Measurements from ENCODE around the gene COG4.
"Not testable (repeated sequence)": the region's sequence is repeated elsewhere in the genome, so short reads cannot be mapped to it uniquely, and the experiment has no call there.

COG4 gene

DNA sequence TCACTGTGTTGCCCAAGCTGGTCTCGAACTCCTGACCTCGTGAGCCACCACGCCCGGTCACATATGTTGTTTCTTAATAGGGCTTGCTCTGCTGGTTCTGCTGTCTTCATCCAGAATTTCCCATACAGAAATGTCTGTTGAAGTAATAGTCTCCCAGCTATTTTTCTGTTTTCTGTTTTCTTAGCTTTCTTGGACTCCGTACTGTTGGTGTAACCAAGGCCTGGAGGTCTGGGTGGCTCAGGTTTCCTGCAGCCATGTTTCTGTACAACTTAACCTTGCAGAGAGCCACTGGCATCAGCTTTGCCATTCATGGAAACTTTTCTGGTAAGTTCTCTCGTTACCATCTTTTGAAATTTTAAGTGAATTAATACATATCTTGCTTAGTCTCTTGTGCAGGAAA lies 3.0 kb upstream of the COG4 start:
- FAIRE-seq = no peak

GRCh38 chr16:70524399-70524825 lies 1.1 kb upstream of the COG4 start:
- not testable (repeated sequence) for FAIRE-seq

GRCh38 chr16:70523743-70524398 lies 517 bp upstream of the COG4 start, which contains the start of gene SF3B3:
SF3B3 (plus strand) TSS chr16:70523816; CDS start chr16:70526657, 2,841 bp downstream.
- no peak for FAIRE-seq

GRCh38 chr16:70522216-70523075 lies 908 bp downstream of the COG4 start:
- no peak for FAIRE-seq

DNA sequence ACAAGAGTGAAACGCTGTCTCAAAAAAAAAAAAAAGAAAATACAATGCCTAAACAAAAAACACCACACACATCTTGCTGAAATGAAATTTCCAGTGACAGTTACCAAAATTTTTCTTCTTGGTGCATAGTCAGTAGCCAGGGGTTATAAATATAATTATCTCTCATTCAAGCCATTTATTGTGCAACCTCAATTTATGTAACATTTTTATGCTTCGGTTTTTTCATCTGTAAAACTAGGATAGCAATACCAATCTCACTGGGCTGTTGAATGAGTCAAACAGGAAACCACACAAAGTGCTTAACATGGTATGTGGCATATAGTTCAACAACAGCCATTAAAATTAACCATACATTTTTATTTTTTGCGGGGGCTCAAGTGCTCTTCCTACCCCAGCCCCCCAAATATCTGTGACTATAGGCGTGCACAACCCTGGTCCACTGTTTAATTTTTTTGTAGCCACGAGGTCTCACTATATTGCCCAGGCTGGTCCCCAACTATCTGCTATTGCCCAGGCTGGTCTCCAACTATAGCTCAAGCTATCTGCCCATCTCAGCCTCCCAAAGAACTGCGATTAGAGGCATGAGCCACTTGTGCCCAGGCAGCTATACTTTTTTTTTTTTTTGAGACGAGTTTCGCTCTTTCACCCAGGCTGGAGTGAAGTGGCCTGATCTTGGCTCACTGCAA lies 2.6 kb downstream of the COG4 start:
- no peak for FAIRE-seq

DNA sequence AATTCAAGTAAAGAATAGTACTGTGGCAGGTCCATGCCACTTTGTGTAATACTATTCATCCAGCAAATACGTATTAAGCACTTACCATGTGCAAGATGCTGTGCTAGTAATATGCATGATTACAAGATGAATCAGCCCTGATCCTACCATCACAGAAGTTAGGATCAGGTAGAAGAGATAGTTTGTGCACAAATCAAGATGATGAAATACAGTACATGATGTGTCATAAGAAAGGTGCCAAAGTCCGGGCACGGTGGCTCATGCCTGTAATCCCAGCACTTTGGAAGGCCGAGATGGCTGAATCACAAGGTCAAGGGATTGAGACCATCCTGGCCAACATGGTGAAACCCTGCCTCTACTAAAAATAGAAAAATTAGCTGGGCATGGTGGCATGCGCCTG lies 10.9 kb downstream of the COG4 start:
- FAIRE-seq = no peak

DNA sequence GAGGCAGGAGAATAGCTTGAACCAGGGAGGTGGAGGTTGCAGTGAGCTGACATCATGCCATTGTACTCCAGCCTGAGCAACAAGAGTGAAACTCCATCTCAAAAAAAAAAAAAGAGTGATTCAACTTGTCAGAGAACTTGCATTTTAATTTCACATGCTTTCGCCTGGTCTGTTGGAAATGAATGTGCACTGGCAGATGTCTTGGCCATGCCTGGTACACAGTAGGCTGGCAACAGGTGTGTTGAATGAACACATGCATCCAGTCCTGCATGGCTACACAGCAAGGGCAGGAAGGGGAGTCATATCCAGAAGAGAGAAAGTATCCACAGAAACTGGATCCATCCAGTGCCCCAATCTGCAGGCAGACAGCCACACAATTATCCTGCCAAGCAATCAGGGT lies 11.5 kb downstream of the COG4 start:
- FAIRE-seq = no peak

DNA sequence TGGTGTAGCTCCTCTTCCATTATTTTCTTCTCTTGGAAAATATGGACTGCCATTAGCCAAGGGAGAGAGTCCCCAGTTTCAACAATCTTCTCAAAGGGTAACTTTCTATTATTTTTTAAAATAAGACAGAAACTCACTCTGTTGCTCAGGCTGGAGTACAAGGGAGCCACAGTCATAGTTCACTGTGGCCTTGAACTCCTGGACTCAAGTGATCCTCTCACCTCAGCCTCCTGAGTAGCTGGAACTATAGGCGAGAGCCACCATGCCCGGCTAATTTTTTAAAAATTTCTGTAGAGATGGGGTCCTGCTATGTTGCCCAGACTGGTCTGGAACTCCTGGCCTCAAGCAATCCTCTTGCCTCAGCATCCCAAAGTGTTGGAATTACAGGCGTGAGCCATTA lies 13.1 kb downstream of the COG4 start:
- no peak for FAIRE-seq

- no peak for FAIRE-seq
Observed at GRCh38 chr16:70508752-70509151, 14.6 kb downstream of the COG4 start.

DNA sequence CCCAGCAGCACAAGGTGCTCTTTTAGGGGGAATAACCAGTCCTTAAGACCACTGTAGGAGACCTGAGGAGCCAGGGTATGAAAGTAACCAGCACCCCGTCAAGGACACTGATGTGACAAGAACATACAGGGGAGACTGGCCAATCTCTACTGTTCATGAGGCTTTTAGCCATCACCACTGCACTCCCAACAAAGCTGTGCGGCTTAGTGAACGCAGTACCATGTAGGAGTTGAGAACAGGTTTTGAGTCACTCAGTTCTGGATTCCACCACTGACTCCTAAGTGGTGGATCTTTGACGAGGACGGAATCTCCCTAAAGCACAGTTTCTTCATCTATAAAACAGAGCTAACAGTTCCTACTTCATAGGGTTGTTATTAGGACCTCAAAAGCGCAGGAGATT lies 26.8 kb downstream of the COG4 start:
- FAIRE-seq = no peak

DNA sequence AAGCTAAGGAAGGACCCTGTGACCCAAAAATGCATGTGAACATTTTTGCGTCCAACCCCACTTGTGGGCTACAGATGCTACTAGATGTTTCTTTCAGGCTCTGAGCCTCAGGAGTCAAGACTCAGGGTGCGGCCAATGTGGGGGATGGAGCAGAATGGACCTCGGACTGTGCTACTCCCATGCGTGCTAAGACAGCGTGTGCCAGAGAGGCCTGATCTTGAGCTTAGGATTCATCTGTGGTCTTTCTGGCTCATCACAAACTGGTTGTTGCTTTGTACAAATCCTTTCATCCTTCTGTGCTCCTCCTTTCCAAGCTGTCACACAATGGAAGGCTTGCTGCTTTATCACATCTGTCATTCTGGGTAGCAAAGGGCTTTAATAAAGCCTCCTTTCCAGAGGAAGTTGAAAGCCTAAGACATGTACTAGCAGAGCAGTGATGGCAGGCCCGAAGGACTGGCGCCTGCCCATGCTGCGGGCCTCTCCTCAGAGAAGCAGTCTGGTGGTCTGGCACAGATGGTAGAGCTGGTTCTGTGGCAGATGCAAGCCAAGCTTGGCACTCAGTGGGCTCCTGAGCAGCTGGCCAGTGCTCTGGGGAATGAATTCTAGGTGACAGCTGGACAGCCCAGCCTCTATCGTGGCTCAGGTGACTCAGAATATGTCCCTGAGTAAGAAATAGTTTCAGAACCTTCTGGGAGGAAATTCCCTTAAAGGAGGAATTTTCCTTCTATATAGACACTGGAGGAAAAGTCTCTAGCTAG lies 27.8 kb downstream of the COG4 start:
- FAIRE-seq = no peak

- FAIRE-seq = no peak
Observed at GRCh38 chr16:70494777-70495176, 28.6 kb downstream of the COG4 start.

- no peak for FAIRE-seq
Observed at GRCh38 chr16:70494202-70494770, 29.1 kb downstream of the COG4 start.

GRCh38 chr16:70493802-70494201 lies 29.6 kb downstream of the COG4 start:
- FAIRE-seq = no peak

- FAIRE-seq = no peak
Observed at GRCh38 chr16:70490261-70490660, 33.1 kb downstream of the COG4 start.

DNA sequence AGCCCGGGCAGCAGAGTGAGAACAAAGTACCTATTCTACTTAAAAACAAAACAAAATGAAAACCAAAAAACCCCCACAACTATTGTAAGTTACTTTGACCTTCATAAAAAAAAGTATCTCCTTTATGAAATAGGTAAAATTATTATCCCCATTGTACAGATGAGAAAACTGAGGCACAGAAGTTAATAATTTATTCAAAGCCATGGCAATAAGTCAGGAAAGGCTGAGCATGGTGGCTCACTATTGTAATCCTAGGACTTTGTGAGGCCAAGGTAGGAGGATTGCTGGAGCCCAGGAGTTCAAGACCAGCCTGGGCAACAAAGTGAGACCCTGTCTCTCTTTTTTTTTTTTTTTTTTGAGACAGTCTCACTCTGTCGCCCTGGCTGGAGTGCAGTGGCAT lies 38.5 kb downstream of the COG4 start:
- no peak for FAIRE-seq

GRCh38 chr16:70483426-70483825 lies 39.9 kb downstream of the COG4 start:
- no peak for FAIRE-seq

GRCh38 chr16:70482624-70483023 lies 40.7 kb downstream of the COG4 start:
- no peak for FAIRE-seq

GRCh38 chr16:70481929-70482536 lies 41.3 kb downstream of the COG4 start:
- FAIRE-seq = no peak

DNA sequence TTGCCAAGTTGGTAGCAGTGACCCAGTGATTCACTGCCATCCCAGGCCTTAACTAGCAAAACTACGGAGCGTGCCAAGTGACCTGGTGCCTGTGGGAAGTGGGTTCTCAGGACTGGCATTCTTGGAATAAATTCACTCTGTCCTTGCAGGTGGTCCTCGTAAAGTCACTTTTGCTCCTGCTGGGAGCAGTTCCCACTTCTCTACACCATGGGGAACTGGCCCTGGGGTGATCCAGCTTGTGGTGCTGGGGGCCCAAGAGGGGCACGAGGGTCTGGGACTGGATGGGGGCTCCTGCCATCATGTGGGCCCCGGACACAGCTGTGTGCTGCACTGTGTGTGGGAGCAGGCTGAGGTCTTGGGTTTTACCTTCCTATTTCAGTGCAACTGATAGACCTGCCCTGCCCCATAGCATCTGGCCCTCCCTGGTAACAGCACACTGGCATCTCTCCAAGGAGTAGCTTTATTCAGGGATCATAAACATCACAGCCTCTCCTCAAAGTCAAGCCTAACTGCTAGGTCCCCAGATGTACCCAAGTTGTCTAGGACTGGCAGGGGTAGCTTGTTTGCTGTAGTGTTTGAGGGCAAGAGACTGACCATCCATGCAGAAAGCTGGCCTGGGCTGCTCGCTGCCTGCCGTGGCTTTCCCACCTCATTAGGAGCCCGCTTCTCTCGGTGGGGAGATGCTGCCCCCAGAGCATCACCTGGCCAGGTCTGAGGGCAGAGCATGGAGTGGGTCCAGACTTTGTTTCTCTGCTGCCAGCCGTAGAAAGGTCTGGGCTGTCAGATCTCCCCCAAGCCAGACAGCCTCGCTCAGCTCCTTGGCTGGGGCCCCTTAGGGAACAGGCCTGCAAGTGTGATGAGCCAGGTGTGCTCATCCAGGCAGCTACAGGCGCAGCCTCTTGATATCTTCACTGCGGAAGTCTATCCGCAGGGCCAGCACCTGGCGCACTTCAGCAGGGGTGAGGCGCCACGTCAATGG lies 42.9 kb downstream of the COG4 start:
- no peak for FAIRE-seq

GRCh38 chr16:70478912-70479341 lies 44.4 kb downstream of the COG4 start:
- no peak for FAIRE-seq

Data from colon (tissue), 2 donors.